Measurements from ENCODE around the gene CHST15.

DNA sequence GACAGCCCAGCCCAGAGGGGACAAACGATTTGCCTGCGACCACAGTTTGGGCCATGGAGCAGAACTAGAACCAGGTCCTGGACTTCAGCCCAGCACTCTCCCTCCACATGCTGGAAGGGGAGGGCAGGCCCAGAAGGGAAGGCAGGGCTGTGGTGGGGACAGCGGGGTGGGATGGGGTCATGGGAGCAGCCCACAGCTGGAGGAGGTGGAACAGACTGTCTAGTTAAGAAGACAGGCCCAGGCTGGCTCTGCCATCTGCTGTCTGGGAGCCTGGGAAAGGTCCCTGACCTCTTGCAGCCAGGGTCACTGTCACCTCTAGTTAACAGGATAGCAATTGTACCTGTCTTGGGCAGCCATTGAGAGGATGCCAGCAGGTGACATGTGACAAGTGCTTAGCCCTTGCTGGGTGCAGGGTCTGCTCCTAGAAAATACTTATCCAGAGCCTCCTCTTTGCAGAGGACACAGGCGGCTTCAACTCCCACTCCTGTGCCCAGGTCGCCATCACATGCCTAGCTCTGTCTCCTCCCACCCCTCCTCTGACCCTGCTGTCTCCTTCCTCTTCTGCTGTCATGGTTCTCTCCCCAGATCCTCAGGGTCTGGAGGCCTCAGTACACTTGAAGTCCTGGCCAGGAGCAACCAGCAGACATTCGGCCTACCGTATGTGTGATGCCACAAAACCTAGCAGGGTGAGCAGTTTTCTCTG, 37.0 kb upstream of the CHST15 start:
- TF ChIP-seq KDM1A (IDR thresholded peaks at IDR 0.05; ENCODE audit: borderline replicate concordance, low read length) = no peak
- TF ChIP-seq ZNF274 (IDR thresholded peaks at IDR 0.05; ENCODE audit: borderline replicate concordance, extremely low read depth, low read length) = no peak
- TF ChIP-seq SRF (IDR thresholded peaks at IDR 0.05; ENCODE audit: low read depth, low read length) = no peak
